Glutamatergic neuron (in vitro differentiated cells): ENCODE results near the gene OSGEP. TPM values are rescaled to one million over a fixed set of nuclear protein-coding genes. Genes with fewer than 3 reads are reported as not detected.

Experiments
- DNase-seq: peaks from one replicate; pipeline ENCODE4 v3.0.0; 2022
- H3K27ac Mint-ChIP-seq: one replicate; pipeline ENCODE4 v1.8.0; 2020; ENCODE audit warnings: mild to moderate bottlenecking, mixed read lengths, inconsistent platforms; ENCODE audit not compliant: unreplicated experiment
- H3K27me3 Mint-ChIP-seq: one replicate; pipeline ENCODE4 v1.8.0; 2020; ENCODE audit warnings: mild to moderate bottlenecking, moderate library complexity, mixed read lengths, inconsistent platforms; ENCODE audit not compliant: unreplicated experiment
- H3K36me3 Mint-ChIP-seq: one replicate; pipeline ENCODE4 v1.8.0; 2020; ENCODE audit warnings: mild to moderate bottlenecking, mixed read lengths, inconsistent platforms; ENCODE audit not compliant: unreplicated experiment
- H3K4me1 Mint-ChIP-seq: one replicate; pipeline ENCODE4 v1.8.0; 2020; ENCODE audit warnings: mild to moderate bottlenecking, low read depth, mixed read lengths, inconsistent platforms; ENCODE audit not compliant: unreplicated experiment
- H3K4me3 Mint-ChIP-seq: one replicate; pipeline ENCODE4 v1.8.0; 2020; ENCODE audit warnings: mild to moderate bottlenecking, mixed read lengths, inconsistent platforms; ENCODE audit not compliant: unreplicated experiment
- H3K9me3 Mint-ChIP-seq: one replicate; pipeline ENCODE4 v1.8.0; 2020; ENCODE audit warnings: mild to moderate bottlenecking, moderate library complexity, mixed read lengths, inconsistent platforms; ENCODE audit not compliant: unreplicated experiment
- total RNA-seq: library from RNA; stranded (reverse); fragmentation: NEBNext Ultra II Directional; extraction: Animal tissue kit (Norgen Biotek cat#: 25700); gene quantifications from one replicate; pipeline ENCODE4 v1.2.1, GENCODE V29; 2021; ENCODE audit not compliant: unreplicated experiment
- TF ChIP-seq, protein P1 (sequence below): fragments of 200-600 bp; sonication (generic); IDR thresholded peaks from one replicate; pipeline ENCODE4 v1.5.0; 2021; ENCODE audit not compliant: partially characterized antibody, unreplicated experiment

Gene OSGEP
- total RNA-seq, 1 donor from 2014 or later, result 65.0 TPM

DNA sequence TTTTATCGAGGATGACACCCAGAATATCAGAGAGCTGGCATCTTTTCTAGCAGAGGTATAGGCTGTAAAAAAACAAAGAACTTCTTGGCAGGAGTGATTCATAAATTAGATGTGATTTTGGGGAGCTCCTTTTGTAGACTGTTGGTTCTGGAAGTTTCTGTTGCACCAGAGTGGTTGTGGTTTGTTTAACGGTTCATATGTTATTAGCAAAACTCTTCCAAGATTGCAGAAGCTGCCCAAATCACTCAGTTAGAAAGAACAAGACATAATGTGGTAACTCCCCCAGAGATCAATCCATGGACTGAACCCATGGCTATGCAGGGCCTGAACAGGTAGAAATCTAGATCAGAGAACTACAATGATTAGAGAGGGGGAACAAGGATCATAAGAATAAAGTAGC is 44.0 kb upstream of the OSGEP start:
- peaks cover 4% of the 10 kb centered on the region for H3K9me3 Mint-ChIP-seq
- H3K36me3 Mint-ChIP-seq, result no peaks in the 10 kb centered on the region
- TF ChIP-seq, protein P1, sequence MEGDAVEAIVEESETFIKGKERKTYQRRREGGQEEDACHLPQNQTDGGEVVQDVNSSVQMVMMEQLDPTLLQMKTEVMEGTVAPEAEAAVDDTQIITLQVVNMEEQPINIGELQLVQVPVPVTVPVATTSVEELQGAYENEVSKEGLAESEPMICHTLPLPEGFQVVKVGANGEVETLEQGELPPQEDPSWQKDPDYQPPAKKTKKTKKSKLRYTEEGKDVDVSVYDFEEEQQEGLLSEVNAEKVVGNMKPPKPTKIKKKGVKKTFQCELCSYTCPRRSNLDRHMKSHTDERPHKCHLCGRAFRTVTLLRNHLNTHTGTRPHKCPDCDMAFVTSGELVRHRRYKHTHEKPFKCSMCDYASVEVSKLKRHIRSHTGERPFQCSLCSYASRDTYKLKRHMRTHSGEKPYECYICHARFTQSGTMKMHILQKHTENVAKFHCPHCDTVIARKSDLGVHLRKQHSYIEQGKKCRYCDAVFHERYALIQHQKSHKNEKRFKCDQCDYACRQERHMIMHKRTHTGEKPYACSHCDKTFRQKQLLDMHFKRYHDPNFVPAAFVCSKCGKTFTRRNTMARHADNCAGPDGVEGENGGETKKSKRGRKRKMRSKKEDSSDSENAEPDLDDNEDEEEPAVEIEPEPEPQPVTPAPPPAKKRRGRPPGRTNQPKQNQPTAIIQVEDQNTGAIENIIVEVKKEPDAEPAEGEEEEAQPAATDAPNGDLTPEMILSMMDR, result no peak
- peaks cover 5% of the 10 kb centered on the region for H3K4me1 Mint-ChIP-seq
- H3K27ac Mint-ChIP-seq, result no peak overlapping the region
- H3K27me3 Mint-ChIP-seq, result peaks cover 4% of the 10 kb centered on the region
- DNase-seq, result no peak
- H3K4me3 Mint-ChIP-seq, result no peak overlapping the region

- Mint-ChIP-seq H3K36me3 (no peaks in the 10 kb centered on the region), H3K27me3 (peaks cover 4% of the 10 kb centered on the region), H3K9me3 (peaks cover 2% of the 10 kb centered on the region), H3K27ac (no peak overlapping the region), H3K4me3 (no peak overlapping the region), H3K4me1 (peaks cover 5% of the 10 kb centered on the region)
- TF ChIP-seq, protein P1, result no peak
- no peak for DNase-seq
These were observed 40.5 kb upstream of the OSGEP start for GRCh38 chr14:20494935-20495766.

DNA sequence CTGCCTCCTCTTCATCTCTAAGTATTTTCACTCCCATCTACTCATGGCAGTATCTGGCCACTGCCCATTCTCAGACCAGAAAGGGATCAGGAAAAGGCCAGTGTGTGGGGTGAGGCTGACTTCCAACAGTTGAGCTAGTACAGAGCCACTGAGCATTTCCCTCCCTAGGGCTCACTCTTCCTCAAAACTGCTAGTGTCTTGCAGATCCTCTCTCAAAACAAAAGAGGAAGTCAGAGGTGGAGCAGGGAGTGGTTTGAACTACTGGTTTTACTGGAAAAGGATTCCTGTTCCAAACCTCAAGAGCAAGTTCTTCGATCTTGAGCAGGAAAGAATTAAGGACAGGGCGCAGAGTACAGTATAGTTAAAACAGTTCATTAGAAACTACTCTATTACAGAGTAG is 39.0 kb upstream of the OSGEP start:
- peaks cover 3% of the 10 kb centered on the region for H3K4me1 Mint-ChIP-seq
- no peak overlapping the region for H3K27ac Mint-ChIP-seq
- no peak for DNase-seq
- TF ChIP-seq, protein P1, result no peak
- H3K27me3 Mint-ChIP-seq, result peaks cover 4% of the 10 kb centered on the region
- no peaks in the 10 kb centered on the region for H3K36me3 Mint-ChIP-seq
- no peak overlapping the region for H3K4me3 Mint-ChIP-seq
- H3K9me3 Mint-ChIP-seq, result peaks cover 2% of the 10 kb centered on the region

DNA sequence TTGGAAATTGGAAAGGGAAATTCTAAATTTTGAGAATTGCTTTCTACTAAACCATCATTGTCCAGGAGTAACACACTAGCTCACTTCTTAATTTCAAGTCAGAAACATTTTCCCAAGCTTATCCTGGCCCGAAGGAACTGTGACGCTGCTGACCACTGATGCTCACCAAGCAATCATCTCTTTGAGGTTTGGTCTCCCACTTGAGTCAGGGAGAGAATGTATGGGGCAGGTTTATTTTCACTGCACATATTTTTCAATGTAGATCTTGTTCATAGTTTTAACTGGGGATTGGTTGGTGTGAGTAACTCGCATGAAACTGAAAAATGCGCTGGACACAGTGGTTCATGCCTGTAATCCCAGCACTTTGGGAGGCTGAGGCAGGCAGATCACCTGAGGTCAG is 37.9 kb upstream of the OSGEP start:
- Mint-ChIP-seq H3K36me3 (no peaks in the 10 kb centered on the region), H3K27ac (no peak overlapping the region), H3K4me1 (peaks cover 3% of the 10 kb centered on the region), H3K4me3 (no peak overlapping the region), H3K27me3 (peaks cover 4% of the 10 kb centered on the region), H3K9me3 (peaks cover 2% of the 10 kb centered on the region)
- no peak for DNase-seq
- TF ChIP-seq, protein P1, result no peak

- TF ChIP-seq, protein P1, result no peak
- peaks cover 3% of the 10 kb centered on the region for H3K4me1 Mint-ChIP-seq
- H3K27me3 Mint-ChIP-seq, result peaks cover 4% of the 10 kb centered on the region
- no peak overlapping the region for H3K4me3 Mint-ChIP-seq
- no peak overlapping the region for H3K27ac Mint-ChIP-seq
- H3K9me3 Mint-ChIP-seq, result peaks cover 2% of the 10 kb centered on the region
- DNase-seq, result no peak
- no peaks in the 10 kb centered on the region for H3K36me3 Mint-ChIP-seq
These were observed 36.0 kb upstream of the OSGEP start for GRCh38 chr14:20490563-20490962.
